K562 (cell line): ENCODE data around the gene IL20RB. TPM values are rescaled to one million over a fixed set of nuclear protein-coding genes. Genes with fewer than 3 reads are reported as not detected.

Source experiments
- ASH1L ChIP-seq: fragments of 450-650 bp; IDR thresholded peaks from 2 replicates; pipeline ENCODE4 v1.6.1; 2018; ENCODE audit warnings: borderline replicate concordance, mild to moderate bottlenecking, low read depth; ENCODE audit not compliant: partially characterized antibody
- CTCFL ChIP-seq: IDR thresholded peaks from 2 replicates; pipeline ENCODE4 v1.6.1; 2011; ENCODE audit warnings: borderline replicate concordance, low read depth, mild to moderate bottlenecking, moderate library complexity, low read length; ENCODE audit not compliant: insufficient read depth, poor library complexity, severe bottlenecking
- ELK1 ChIP-seq: sonication (generic); formaldehyde crosslinking; IDR thresholded peaks from 2 replicates; pipeline ENCODE4 v1.8.1; 2022; ENCODE audit warnings: missing genetic modification reagents
- GABPA ChIP-seq: fragments of 200-800 bp; sonication (Bioruptor generic); conservative IDR thresholded peaks from 2 replicates; pipeline ENCODE4 v1.6.1; 2016; ENCODE audit warnings: low read depth, missing genetic modification characterization, missing compliant biosample characterization
- GTF3C2 ChIP-seq: IDR thresholded peaks from 3 replicates; pipeline ENCODE4 v1.6.1; 2011; ENCODE audit warnings: borderline replicate concordance, mild to moderate bottlenecking, moderate library complexity; ENCODE audit not compliant: insufficient read length; ENCODE audit errors: extremely low read depth
- HNRNPL ChIP-seq: fragments of 200-400 bp; formaldehyde crosslinking; IDR thresholded peaks from 2 replicates; pipeline ENCODE4 v1.6.1; 2017; ENCODE audit warnings: low read depth, mild to moderate bottlenecking, low read length
- JUND ChIP-seq, 2 experiments: IDR thresholded peaks; 2 replicates in 1 of 2; 3 replicates in 1 of 2; pipeline ENCODE4 v1.6.1; 2011; ENCODE audit warnings: borderline replicate concordance in 2 of 2, low read depth in 2 of 2, low read length in 2 of 2, improper control_type of control experiment in 1 of 2, missing biosample characterization in 1 of 2, missing genetic modification characterization in 1 of 2, missing genetic modification reagents in 1 of 2
- MNT ChIP-seq, 2 experiments: fragments of 450-650 bp; conservative IDR thresholded peaks; 2 replicates each; pipeline ENCODE4 v1.6.1; 2017; ENCODE audit warnings: mild to moderate bottlenecking in 2 of 2, moderate library complexity in 2 of 2
- NFE2L1 ChIP-seq: fragments of 450-650 bp; IDR thresholded peaks from 2 replicates; pipeline ENCODE4 v1.6.1; 2016; ENCODE audit warnings: missing genetic modification characterization, low read depth, mild to moderate bottlenecking, missing compliant biosample characterization, moderate library complexity, borderline replicate concordance
- NUFIP1 ChIP-seq: fragments of 450-650 bp; IDR thresholded peaks from 2 replicates; pipeline ENCODE4 v1.6.1; 2018; ENCODE audit not compliant: partially characterized antibody
- RBM14 ChIP-seq: fragments of 200-400 bp; formaldehyde crosslinking; IDR thresholded peaks from 2 replicates; pipeline ENCODE4 v1.6.1; 2018; ENCODE audit warnings: low read depth, mild to moderate bottlenecking, low read length, moderate library complexity, borderline replicate concordance; ENCODE audit not compliant: insufficient read depth
- RBM22 ChIP-seq: fragments of 200-400 bp; formaldehyde crosslinking; IDR thresholded peaks from 2 replicates; pipeline ENCODE4 v1.6.1; 2018; ENCODE audit warnings: low read length, low read depth; ENCODE audit not compliant: poor library complexity, severe bottlenecking
- RUNX1 ChIP-seq: sonication (generic); IDR thresholded peaks from 2 replicates; pipeline ENCODE4 v1.6.1; 2016; ENCODE audit warnings: antibody characterized with exemption, low read depth
- STAG1 ChIP-seq: sonication (generic); formaldehyde crosslinking; IDR thresholded peaks from 2 replicates; pipeline ENCODE4 v1.5.0; 2020; ENCODE audit warnings: missing genetic modification reagents, borderline replicate concordance
- TCF7L2 ChIP-seq: fragments of 150-350 bp; IDR thresholded peaks from 2 replicates; pipeline ENCODE4 v1.6.1; 2016; ENCODE audit warnings: low read depth, mild to moderate bottlenecking, low read length, moderate library complexity
- THRAP3 ChIP-seq: fragments of 450-650 bp; IDR thresholded peaks from 2 replicates; pipeline ENCODE4 v1.6.1; 2016; ENCODE audit warnings: mild to moderate bottlenecking, inconsistent platforms, borderline replicate concordance
- XRCC3 ChIP-seq: fragments of 450-650 bp; IDR thresholded peaks from 2 replicates; pipeline ENCODE4 v1.6.1; 2017; ENCODE audit warnings: mild to moderate bottlenecking, moderate library complexity
- polyA plus RNA-seq, 8 experiments: library from polyadenylated mRNA; depleted of rRNA in 4 of 8; stranded (reverse) in 5 of 8; unstranded in 3 of 8; fragments of >200 nt; fragmentation: Nextera tagmentation in 2 of 8; fragmentation: Illumina TruSeq in 1 of 8; extraction: Ambion mirVana in 2 of 8; extraction: Trizol in 1 of 8; gene quantifications; 2 replicates each; pipeline versions ENCODE4 v1.2.1 to v1.2.3, GENCODE V29; 2011 to 2014; ENCODE audit warnings: inconsistent platforms in 1 of 8, missing spikeins in 1 of 8
- total RNA-seq, 7 experiments: library from RNA; depleted of rRNA in 6 of 7; stranded (reverse); fragments of >200 nt in 6 of 7; fragmentation: Illumina TruSeq in 2 of 7; extraction: Trizol in 2 of 7; gene quantifications; 2 replicates each; pipeline versions ENCODE4 v1.2.1 to v1.2.3, GENCODE V29; 2011 to 2021; ENCODE audit warnings: low replicate concordance in 1 of 7

The IL20RB gene
- total and polyA plus RNA-seq, 9 of the 15 experiments (the other 6 are each of a cell fraction or from before 2014, with no cell fraction given): 0.77 to 9.9 (median 6.1) TPM

GRCh38 chr3:137013951-137014688 lies 56.3 kb downstream of the IL20RB start (continued):
- TF ChIP-seq GABPA (tag) (no peak), STAG1 (peak; percentile 74; the same call in 1 of the 2 replicates), HNRNPL (no peak), RUNX1 (no peak), ELK1 (no peak), MNT (conservative IDR thresholded peaks at IDR 0.05) (no peak), RBM22 (no peak), JUND (IDR thresholded peaks at IDR 0.05; ENCODE audit: borderline replicate concordance, low read depth, low read length) (no peak), JUND (tag; IDR thresholded peaks at IDR 0.05; ENCODE audit: borderline replicate concordance, low read depth, low read length) (no peak), ASH1L (no peak), NUFIP1 (no peak), RBM14 (no peak), TCF7L2 (no peak), THRAP3 (no peak), XRCC3 (no peak), CTCFL (no peak), GTF3C2 (no peak), NFE2L1 (no peak)
